ENCODE measurements around the gene B3GNT2.

The B3GNT2 gene

DNA sequence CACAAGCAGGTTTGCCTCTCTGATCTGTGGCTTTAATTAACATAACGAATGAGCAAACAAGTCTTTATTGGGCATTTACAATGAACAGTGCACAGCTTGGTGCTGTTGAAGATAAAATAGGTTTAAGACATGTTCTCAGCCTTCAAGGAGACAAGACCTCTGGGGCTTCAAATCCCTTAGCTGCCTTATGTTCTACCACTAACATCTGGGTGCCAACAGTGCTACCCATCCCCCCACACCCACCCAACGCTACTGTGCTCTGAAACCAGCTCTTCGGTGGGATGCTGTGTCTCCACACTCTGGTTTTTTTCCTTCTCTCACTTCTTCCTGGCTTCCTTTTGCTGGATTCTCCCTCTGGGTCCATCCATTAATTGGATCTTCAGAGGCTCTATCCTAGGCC lies 14.1 kb upstream of the B3GNT2 start:
- no peaks in the 10 kb centered on the region for H3K27me3 ChIP-seq (ENCODE audit: insufficient read depth, low read length, poor library complexity, severe bottlenecking)
- no peaks in the 10 kb centered on the region for H4K20me1 ChIP-seq (ENCODE audit: insufficient read depth, low read length, poor library complexity, severe bottlenecking)
- H3K36me3 ChIP-seq (ENCODE audit: insufficient read depth, low read length): no peaks in the 10 kb centered on the region
- peaks cover 87% of the 10 kb centered on the region for H3K4me1 ChIP-seq (ENCODE audit: insufficient read depth, low read length, poor library complexity, severe bottlenecking)
- H3K79me2 ChIP-seq (ENCODE audit: insufficient read depth, low read length): peaks cover 76% of the 10 kb centered on the region
- H3K9me2 ChIP-seq (replicated peaks; ENCODE audit: low read depth, low read length): no peaks in the 10 kb centered on the region
- H2AFZ ChIP-seq (ENCODE audit: low read length): no peak overlapping the region
- no peaks in the 10 kb centered on the region for H3K9me3 ChIP-seq (ENCODE audit: insufficient read depth, low read depth, low read length)
- H3K4me3 ChIP-seq (ENCODE audit: low read length, poor library complexity, severe bottlenecking): peak overlapping the region; percentile 64
- peak overlapping the region; percentile 93 for H3K9ac ChIP-seq (ENCODE audit: low read depth, low read length, poor library complexity, severe bottlenecking)
- TF ChIP-seq EZH2phosphoT487 (IDR thresholded peaks at IDR 0.05; ENCODE audit: borderline replicate concordance): no peak
- TF ChIP-seq, protein P1, sequence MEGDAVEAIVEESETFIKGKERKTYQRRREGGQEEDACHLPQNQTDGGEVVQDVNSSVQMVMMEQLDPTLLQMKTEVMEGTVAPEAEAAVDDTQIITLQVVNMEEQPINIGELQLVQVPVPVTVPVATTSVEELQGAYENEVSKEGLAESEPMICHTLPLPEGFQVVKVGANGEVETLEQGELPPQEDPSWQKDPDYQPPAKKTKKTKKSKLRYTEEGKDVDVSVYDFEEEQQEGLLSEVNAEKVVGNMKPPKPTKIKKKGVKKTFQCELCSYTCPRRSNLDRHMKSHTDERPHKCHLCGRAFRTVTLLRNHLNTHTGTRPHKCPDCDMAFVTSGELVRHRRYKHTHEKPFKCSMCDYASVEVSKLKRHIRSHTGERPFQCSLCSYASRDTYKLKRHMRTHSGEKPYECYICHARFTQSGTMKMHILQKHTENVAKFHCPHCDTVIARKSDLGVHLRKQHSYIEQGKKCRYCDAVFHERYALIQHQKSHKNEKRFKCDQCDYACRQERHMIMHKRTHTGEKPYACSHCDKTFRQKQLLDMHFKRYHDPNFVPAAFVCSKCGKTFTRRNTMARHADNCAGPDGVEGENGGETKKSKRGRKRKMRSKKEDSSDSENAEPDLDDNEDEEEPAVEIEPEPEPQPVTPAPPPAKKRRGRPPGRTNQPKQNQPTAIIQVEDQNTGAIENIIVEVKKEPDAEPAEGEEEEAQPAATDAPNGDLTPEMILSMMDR (conservative IDR thresholded peaks at IDR 0.05; ENCODE audit: low read length): no peak
- H3F3A ChIP-seq (ENCODE audit: low read depth): peaks cover 21% of the 10 kb centered on the region
- H3K4me2 ChIP-seq (ENCODE audit: low read depth, low read length, poor library complexity, severe bottlenecking): peak overlapping the region; percentile 86

DNA sequence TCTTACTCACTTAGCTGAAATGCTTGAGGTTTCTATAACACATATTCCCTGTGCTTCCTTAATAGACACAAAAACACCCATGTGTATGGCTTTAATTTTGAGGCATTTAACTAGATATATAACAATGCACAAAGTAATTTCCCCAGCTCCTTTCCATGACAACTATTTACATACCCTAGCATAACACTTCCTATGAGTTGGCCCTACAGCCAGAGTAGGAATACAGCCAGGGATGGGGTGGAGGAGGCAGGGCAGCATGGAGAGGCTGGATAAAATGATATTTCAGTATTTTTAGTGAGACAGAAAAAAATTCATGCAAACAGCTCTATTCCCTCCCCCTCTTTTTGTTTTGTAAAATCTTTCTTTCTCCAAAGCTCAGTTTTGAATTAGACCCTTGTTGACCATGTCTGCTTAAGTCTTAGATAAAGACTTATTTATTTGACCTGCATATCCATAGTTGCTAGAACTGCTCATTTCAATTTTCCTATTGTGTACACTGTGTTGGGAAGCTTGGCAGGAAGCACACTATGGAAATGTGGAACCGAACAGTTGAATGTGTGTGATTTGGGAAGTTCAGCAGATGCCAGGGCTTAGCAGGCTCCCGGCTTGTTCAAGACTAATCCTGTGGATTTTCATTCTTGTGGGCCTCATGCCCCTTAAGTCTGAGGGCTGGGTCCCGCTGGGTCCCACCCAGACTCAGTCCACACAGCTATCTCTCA lies 11.2 kb upstream of the B3GNT2 start:
- no peaks in the 10 kb centered on the region for H3K36me3 ChIP-seq (ENCODE audit: insufficient read depth, low read length)
- peaks cover 78% of the 10 kb centered on the region for H3K4me1 ChIP-seq (ENCODE audit: insufficient read depth, low read length, poor library complexity, severe bottlenecking)
- peaks cover 73% of the 10 kb centered on the region for H3K79me2 ChIP-seq (ENCODE audit: insufficient read depth, low read length)
- no peaks in the 10 kb centered on the region for H3K9me3 ChIP-seq (ENCODE audit: insufficient read depth, low read depth, low read length)
- H3K4me3 ChIP-seq (ENCODE audit: low read length, poor library complexity, severe bottlenecking): no peak overlapping the region
- TF ChIP-seq, protein P1 (conservative IDR thresholded peaks at IDR 0.05; ENCODE audit: low read length): no peak
- TF ChIP-seq EZH2phosphoT487 (IDR thresholded peaks at IDR 0.05; ENCODE audit: borderline replicate concordance): no peak
- H2AFZ ChIP-seq (ENCODE audit: low read length): no peak overlapping the region
- H4K20me1 ChIP-seq (ENCODE audit: insufficient read depth, low read length, poor library complexity, severe bottlenecking): no peaks in the 10 kb centered on the region
- H3K9me2 ChIP-seq (replicated peaks; ENCODE audit: low read depth, low read length): no peaks in the 10 kb centered on the region
- peak overlapping the region; percentile 8 for H3K4me2 ChIP-seq (ENCODE audit: low read depth, low read length, poor library complexity, severe bottlenecking)
- peak overlapping the region; percentile 93 for H3K9ac ChIP-seq (ENCODE audit: low read depth, low read length, poor library complexity, severe bottlenecking)
- peaks cover 21% of the 10 kb centered on the region for H3F3A ChIP-seq (ENCODE audit: low read depth)
- H3K27me3 ChIP-seq (ENCODE audit: insufficient read depth, low read length, poor library complexity, severe bottlenecking): no peaks in the 10 kb centered on the region

DNA sequence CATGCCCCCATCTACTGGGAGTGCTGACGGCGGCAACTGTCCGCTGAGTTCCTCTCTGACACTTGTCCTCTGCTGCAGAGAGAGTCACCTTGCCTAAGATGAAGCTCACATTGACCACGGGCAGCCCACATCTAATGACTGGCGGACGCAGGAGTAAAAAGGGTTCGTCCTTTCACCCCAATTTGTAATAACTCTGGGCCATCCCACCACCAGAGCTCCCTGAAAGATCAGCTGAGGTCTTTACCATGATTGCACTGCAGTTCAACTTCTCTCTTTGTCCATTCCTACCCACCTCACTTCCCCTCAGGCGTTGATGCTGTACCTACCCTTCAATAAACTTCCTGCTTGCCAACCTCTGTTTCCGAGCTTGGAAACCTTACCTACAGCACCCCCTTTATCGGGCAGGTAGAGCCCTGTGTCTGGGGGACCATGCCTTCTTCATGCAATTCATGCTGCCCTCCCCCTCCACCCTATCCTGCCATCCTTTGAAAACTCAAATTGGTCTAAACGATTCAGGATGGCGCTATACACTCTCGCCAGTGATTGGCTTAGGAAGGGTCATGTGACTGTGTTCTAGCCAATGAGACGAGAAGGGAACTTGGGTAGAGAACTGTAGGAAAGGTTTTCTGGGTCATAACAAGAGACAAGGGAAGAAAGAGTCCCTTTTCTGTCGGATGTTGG lies 10.3 kb upstream of the B3GNT2 start:
- Histone ChIP-seq H3K27me3 (ENCODE audit: insufficient read depth, low read length, poor library complexity, severe bottlenecking) (no peaks in the 10 kb centered on the region), H3K9me3 (ENCODE audit: insufficient read depth, low read depth, low read length) (no peaks in the 10 kb centered on the region), H3K4me3 (ENCODE audit: low read length, poor library complexity, severe bottlenecking) (no peak overlapping the region), H3K4me1 (ENCODE audit: insufficient read depth, low read length, poor library complexity, severe bottlenecking) (peaks cover 78% of the 10 kb centered on the region), H3K9ac (ENCODE audit: low read depth, low read length, poor library complexity, severe bottlenecking) (no peak overlapping the region), H3F3A (ENCODE audit: low read depth) (peaks cover 14% of the 10 kb centered on the region), H3K79me2 (ENCODE audit: insufficient read depth, low read length) (peaks cover 82% of the 10 kb centered on the region), H3K9me2 (replicated peaks; ENCODE audit: low read depth, low read length) (no peaks in the 10 kb centered on the region), H4K20me1 (ENCODE audit: insufficient read depth, low read length, poor library complexity, severe bottlenecking) (no peaks in the 10 kb centered on the region), H3K36me3 (ENCODE audit: insufficient read depth, low read length) (no peaks in the 10 kb centered on the region), H3K4me2 (ENCODE audit: low read depth, low read length, poor library complexity, severe bottlenecking) (no peak overlapping the region), H2AFZ (ENCODE audit: low read length) (no peak overlapping the region)
- TF ChIP-seq, protein P1 (conservative IDR thresholded peaks at IDR 0.05; ENCODE audit: low read length): no peak
- no peak for TF ChIP-seq EZH2phosphoT487 (IDR thresholded peaks at IDR 0.05; ENCODE audit: borderline replicate concordance)

Data from Loucy (cell line).